MCF 10A (cell line): ENCODE results near the gene RLBP1. TPM values are rescaled to one million over a fixed set of nuclear protein-coding genes. Genes with fewer than 3 reads are reported as not detected.

ENCODE experiments used
- BruUV-seq: library from RNA; stranded (reverse); fragments of 400-500 nt; replicated peaks from 2 replicates; lab custom pipeline; 2021; lab: Mats Ljungman, UMichigan
- CTCF ChIA-PET: fragments of 300-600 bp; sonication (Branson Sonifier 250); formaldehyde crosslinking; extraction: SDS; loops from one replicate; lab custom pipeline; 2021; ENCODE audit warnings: antibody characterized with exemption, inconsistent platforms; lab: Yijun Ruan, JAX
- POLR2A ChIA-PET: fragments of 300-600, 350-650 bp; sonication (Branson Sonifier 250); formaldehyde crosslinking; extraction: SDS; loops from one replicate; lab custom pipeline; 2020; ENCODE audit warnings: antibody characterized with exemption, inconsistent platforms; lab: Yijun Ruan, JAX
- DNase-seq: peaks from one replicate; pipeline ENCODE4 v3.0.0-alpha.2; 2018; ENCODE audit not compliant: unreplicated experiment
- H3K27ac Mint-ChIP-seq: one replicate; pipeline ENCODE4 v1.8.0; 2022; ENCODE audit warnings: mild to moderate bottlenecking, low read depth, mixed read lengths; ENCODE audit not compliant: unreplicated experiment
- H3K27me3 Mint-ChIP-seq: one replicate; pipeline ENCODE4 v1.8.0; 2022; ENCODE audit warnings: mixed read lengths; ENCODE audit not compliant: insufficient read depth, unreplicated experiment
- H3K36me3 Mint-ChIP-seq: one replicate; pipeline ENCODE4 v1.8.0; 2022; ENCODE audit warnings: mild to moderate bottlenecking, moderate library complexity, mixed read lengths; ENCODE audit not compliant: insufficient read depth, unreplicated experiment
- H3K4me1 Mint-ChIP-seq: one replicate; pipeline ENCODE4 v1.8.0; 2022; ENCODE audit warnings: mixed read lengths; ENCODE audit not compliant: insufficient read depth, unreplicated experiment
- H3K4me3 Mint-ChIP-seq: one replicate; pipeline ENCODE4 v1.8.0; 2022; ENCODE audit warnings: mild to moderate bottlenecking, moderate library complexity, mixed read lengths; ENCODE audit not compliant: unreplicated experiment
- H3K9me3 Mint-ChIP-seq: one replicate; pipeline ENCODE4 v1.8.0; 2022; ENCODE audit warnings: mixed read lengths; ENCODE audit not compliant: unreplicated experiment
- CTCF ChIP-seq: fragments of 200-600 bp; IDR thresholded peaks from one replicate; pipeline ENCODE4 v1.8.0; 2022; ENCODE audit warnings: antibody characterized with exemption, mild to moderate bottlenecking; ENCODE audit not compliant: unreplicated experiment
- intact Hi-C: fragments of 100-400 bp; cut with micrococcal nuclease; formaldehyde crosslinking; loops from 2 replicates; pipeline ENCODE4 v1.14.1; 2022
- total RNA-seq: library from RNA; stranded (reverse); gene quantifications from 2 replicates; pipeline ENCODE4 v1.2.3, GENCODE V29; 2022

RLBP1 gene
- total RNA-seq, 1 experiment from 2014 or later: not detected

GRCh38 chr15:89231832-89232231 is 10.5 kb upstream of the RLBP1 start:
- POLR2A ChIA-PET: no interaction called here
- CTCF ChIA-PET: no interaction called here
- no TSS peak for BruUV-seq
- no peak for TF ChIP-seq CTCF
- Mint-ChIP-seq H3K36me3 (no peaks in the 10 kb centered on the region), H3K27ac (no peak overlapping the region), H3K9me3 (no peaks in the 10 kb centered on the region), H3K27me3 (peaks cover 22% of the 10 kb centered on the region), H3K4me3 (no peak overlapping the region), H3K4me1 (peaks cover 5% of the 10 kb centered on the region)
- intact Hi-C loops: no loop called here
- no peak for DNase-seq

GRCh38 chr15:89230277-89230676 is 8.9 kb upstream of the RLBP1 start:
- peaks cover 5% of the 10 kb centered on the region for H3K4me1 Mint-ChIP-seq
- H3K36me3 Mint-ChIP-seq: no peaks in the 10 kb centered on the region
- ChIA-PET POLR2A (no interaction called here), CTCF (interaction anchor here (0.7 to 2.8 kb wide), 3 partner anchors 23 to 108 kb away, joined by 3 to 10 read pairs (median 4); no protein-coding TSS in a partner anchor)
- TF ChIP-seq CTCF: no peak
- peaks cover 12% of the 10 kb centered on the region for H3K27me3 Mint-ChIP-seq
- intact Hi-C loops: no loop called here
- DNase-seq: no peak
- H3K9me3 Mint-ChIP-seq: no peaks in the 10 kb centered on the region
- no peak overlapping the region for H3K27ac Mint-ChIP-seq
- H3K4me3 Mint-ChIP-seq: no peak overlapping the region
- no TSS peak for BruUV-seq

- H3K4me3 Mint-ChIP-seq: no peak overlapping the region
- peaks cover 5% of the 10 kb centered on the region for H3K4me1 Mint-ChIP-seq
- H3K27me3 Mint-ChIP-seq: no peaks in the 10 kb centered on the region
- H3K27ac Mint-ChIP-seq: no peak overlapping the region
- ChIA-PET POLR2A (interaction anchor here (0.7 kb wide), 1 partner anchor 422 kb away, joined by 3 read pairs; no protein-coding TSS in a partner anchor), CTCF (interaction anchor here (0.6 to 1.2 kb wide), 2 partner anchors 19 to 20 kb away, joined by 4 to 5 read pairs; no protein-coding TSS in a partner anchor)
- no peak for DNase-seq
- TF ChIP-seq CTCF: no peak
- BruUV-seq: no TSS peak
- H3K9me3 Mint-ChIP-seq: no peaks in the 10 kb centered on the region
- intact Hi-C loops: no loop called here
- no peaks in the 10 kb centered on the region for H3K36me3 Mint-ChIP-seq
Measured at GRCh38 chr15:89227425-89227824, 6.0 kb upstream of the RLBP1 start.

- H3K27me3 Mint-ChIP-seq: no peaks in the 10 kb centered on the region
- POLR2A ChIA-PET: no interaction called here
- no peak for TF ChIP-seq CTCF
- BruUV-seq: no TSS peak
- intact Hi-C loops: no loop called here
- H3K9me3 Mint-ChIP-seq: no peaks in the 10 kb centered on the region
- no peak for DNase-seq
- peaks cover 5% of the 10 kb centered on the region for H3K4me1 Mint-ChIP-seq
- no peaks in the 10 kb centered on the region for H3K36me3 Mint-ChIP-seq
- CTCF ChIA-PET: interaction anchor here (0.7 to 1.2 kb wide), 2 partner anchors 20 to 382 kb away, joined by 3 to 4 read pairs; no protein-coding TSS in a partner anchor
- H3K4me3 Mint-ChIP-seq: no peak overlapping the region
- H3K27ac Mint-ChIP-seq: no peak overlapping the region
Measured at GRCh38 chr15:89226359-89227221, 5.2 kb upstream of the RLBP1 start.
